GM12875 (cell line): ENCODE data around the gene NOSTRIN.
A peak's percentile ranks its signal among the peaks of the same experiment; 100 is the strongest.

ENCODE experiments used
- H3K4me3 ChIP-seq: one replicate; pipeline ENCODE4 v1.5.1; 2011; ENCODE audit warnings: low read depth, low read length, control low read depth
- TF ChIP-seq, protein P1 (sequence below): IDR thresholded peaks from 2 replicates; pipeline ENCODE4 v1.5.1; 2011; ENCODE audit warnings: low read depth, mild to moderate bottlenecking, control low read depth, inconsistent platforms, low read length, moderate library complexity, borderline replicate concordance; ENCODE audit not compliant: insufficient read depth

Gene NOSTRIN

DNA sequence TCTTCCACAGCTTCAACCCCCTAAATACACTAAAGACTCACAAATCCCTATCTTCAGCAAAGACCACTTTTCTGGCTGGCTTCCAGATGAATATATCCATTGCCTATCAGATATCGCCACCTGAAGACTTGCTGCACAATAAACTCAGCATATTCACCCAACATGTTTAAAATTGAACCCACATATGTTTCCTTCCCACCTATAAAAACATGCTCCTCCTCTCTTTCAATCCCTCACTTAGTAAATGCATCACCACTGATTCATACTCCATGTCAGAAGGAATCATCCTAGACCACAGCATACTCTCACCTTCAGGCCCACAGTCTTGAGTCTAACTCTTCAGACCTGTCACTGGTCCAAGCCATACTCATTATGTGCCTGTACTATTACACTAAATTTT, 82.5 kb downstream of the NOSTRIN start:
- no peak overlapping the region for H3K4me3 ChIP-seq
- TF ChIP-seq, protein P1, sequence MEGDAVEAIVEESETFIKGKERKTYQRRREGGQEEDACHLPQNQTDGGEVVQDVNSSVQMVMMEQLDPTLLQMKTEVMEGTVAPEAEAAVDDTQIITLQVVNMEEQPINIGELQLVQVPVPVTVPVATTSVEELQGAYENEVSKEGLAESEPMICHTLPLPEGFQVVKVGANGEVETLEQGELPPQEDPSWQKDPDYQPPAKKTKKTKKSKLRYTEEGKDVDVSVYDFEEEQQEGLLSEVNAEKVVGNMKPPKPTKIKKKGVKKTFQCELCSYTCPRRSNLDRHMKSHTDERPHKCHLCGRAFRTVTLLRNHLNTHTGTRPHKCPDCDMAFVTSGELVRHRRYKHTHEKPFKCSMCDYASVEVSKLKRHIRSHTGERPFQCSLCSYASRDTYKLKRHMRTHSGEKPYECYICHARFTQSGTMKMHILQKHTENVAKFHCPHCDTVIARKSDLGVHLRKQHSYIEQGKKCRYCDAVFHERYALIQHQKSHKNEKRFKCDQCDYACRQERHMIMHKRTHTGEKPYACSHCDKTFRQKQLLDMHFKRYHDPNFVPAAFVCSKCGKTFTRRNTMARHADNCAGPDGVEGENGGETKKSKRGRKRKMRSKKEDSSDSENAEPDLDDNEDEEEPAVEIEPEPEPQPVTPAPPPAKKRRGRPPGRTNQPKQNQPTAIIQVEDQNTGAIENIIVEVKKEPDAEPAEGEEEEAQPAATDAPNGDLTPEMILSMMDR, result no peak

DNA sequence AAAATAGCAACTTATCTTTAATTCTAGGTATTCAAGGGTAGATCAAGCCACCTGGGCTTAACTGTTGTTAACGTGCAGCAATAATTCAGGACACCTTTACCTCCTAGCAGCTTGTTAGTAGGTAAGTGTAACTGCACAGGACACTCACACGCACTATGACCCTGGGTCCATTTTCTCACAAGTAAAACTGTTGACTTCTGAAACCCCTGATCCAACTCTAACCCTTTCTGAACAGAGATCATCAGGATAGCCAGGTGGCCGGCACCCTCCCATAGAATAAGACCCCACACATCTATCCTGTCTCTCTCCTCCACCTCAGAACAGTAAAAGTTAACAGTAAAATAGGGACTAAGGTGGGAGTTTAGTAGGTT, 87.2 kb downstream of the NOSTRIN start:
- H3K4me3 ChIP-seq, result peak overlapping the region; percentile 74
- TF ChIP-seq, protein P1, result no peak

DNA sequence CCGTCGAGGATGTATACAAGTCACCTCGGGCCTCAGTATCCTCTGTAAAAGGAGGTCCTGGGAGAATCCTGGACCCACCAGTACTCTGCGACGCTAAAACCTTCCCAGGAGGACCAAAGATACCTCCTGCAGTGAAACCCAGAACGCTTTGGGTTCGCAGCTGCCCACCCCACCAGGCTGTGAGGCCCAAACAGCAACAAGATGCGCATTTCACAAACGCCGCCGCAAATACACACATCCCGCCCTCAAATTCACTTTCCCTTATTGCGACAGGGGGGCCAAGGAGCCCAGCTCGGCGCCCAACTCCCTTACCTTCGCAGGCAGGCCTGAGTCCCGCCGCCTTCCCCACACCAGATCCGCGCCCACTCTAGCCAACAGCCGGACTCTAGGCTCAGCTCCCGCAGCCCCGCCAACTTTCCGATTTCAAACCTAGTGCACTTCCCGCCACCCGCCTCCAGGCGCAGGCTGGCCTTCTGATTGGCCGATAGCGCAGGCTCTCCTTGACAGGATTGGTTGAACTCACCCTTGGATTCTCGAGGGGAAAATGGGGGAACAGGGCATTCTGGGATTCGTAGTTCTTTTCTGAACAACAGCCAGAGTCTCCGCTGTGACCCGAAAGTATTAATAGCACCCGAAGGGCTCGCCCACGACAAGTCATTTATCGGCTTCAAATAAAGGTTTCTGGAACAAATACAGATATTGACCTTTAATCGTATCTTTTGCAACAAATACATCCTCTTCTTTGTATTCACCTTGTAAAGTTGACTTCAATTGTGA, 87.8 kb downstream of the NOSTRIN start, which contains the start of gene SPC25:
Gene SPC25, minus strand, starts transcription at position 425 of the 777 bp plus-strand sequence. CDS start 911 bp downstream, outside the sequence.
- TF ChIP-seq, protein P1, result no peak
- peak within 1 kb of the TSS; percentile 74 for H3K4me3 ChIP-seq

DNA sequence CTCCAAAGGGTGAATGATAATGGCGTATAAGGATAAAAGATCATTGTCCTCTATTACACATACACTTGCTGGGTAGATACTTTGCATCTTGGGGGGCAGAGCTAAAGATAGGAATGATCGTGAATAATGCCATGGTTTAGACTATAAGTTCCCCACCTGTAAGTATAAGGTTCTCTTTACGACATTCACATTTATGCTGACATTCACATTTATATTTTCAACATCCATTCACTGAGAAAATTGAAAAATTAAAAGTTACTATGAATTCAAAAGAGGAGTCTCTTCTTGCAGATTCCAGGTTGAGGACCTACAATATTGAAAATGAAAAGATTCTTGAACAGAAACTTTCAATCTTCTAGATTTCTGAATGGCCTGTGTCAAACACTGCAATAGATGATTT, 89.9 kb downstream of the NOSTRIN start:
- no peak overlapping the region for H3K4me3 ChIP-seq
- TF ChIP-seq, protein P1, result no peak

DNA sequence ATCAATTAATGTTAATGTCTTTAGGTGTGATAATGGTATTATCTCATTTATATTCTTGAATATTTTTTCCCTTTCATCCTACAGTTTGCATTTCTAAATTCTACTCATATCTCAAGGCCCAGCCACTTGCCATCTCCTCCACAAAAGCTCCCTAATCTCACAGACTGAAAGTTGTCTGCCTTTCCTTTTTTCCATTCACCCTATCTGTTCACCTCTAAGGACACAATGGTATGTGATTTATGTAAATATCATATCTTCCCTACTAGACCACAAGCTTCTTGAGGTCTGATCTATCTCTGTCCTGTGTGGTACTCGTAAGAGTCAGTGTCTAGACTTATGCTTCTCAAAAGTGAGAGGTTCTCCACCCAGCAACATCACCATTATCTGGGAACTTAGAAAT, 91.7 kb downstream of the NOSTRIN start:
- no peak overlapping the region for H3K4me3 ChIP-seq
- TF ChIP-seq, protein P1, result no peak

DNA sequence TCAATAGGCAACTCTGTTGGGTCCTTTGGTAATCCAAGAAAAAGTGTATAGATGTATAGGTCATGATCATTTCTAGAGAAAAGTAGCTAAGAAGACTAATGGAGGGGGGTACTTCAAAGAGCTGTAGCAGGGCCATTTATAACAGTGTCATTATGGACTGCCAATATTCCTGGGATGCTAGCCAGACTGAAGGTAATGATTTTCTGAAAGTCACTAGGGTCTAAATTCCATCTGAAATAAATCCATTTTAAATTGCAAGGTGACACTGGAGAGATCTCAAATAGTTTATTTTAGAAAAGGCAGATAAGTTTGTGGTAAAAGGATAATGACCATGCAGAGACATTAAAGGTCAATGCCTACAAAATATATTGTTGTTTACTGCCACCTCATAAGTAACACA, 92.3 kb downstream of the NOSTRIN start:
- TF ChIP-seq, protein P1, result no peak
- no peak overlapping the region for H3K4me3 ChIP-seq

DNA sequence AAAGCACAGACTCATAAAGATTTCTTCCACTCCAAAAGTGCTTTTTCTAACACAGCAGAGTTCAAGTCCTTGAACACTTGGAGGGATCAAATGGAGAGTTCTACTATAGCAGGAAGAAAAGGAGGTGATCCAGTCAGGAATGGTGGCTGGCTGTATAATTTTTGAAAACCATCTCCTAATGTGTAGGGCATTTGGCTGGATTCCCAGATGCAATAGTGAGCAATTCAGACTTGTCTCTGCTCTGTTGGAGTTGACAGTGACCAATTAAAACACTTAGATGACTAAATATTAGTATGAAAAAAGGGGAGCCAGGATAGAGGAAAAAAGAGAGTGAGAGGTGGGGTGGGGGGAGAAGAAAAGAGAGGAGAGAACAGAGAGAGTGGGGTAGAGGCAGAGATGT, 93.3 kb downstream of the NOSTRIN start:
- TF ChIP-seq, protein P1, result no peak
- H3K4me3 ChIP-seq, result no peak overlapping the region
